Muscle layer of colon (tissue), 2 donors: ENCODE results near the gene PALLD.

Experiments
- H3K27ac ChIP-seq: one replicate; pipeline ENCODE4 v1.7.0; 2013; ENCODE audit warnings: low read depth, mild to moderate bottlenecking, low read length, moderate library complexity
- H3K27me3 ChIP-seq, 2 donors: one replicate each; pipeline ENCODE4 v1.7.0; 2013; ENCODE audit warnings: low read length in 2 of 2, mild to moderate bottlenecking in 2 of 2; ENCODE audit not compliant: insufficient read depth in 2 of 2, control insufficient read depth in 1 of 2
- H3K36me3 ChIP-seq: one replicate; pipeline ENCODE4 v1.7.0; 2013; ENCODE audit warnings: mild to moderate bottlenecking, low read length; ENCODE audit not compliant: insufficient read depth
- H3K4me1 ChIP-seq: one replicate; pipeline ENCODE4 v1.7.0; 2013; ENCODE audit warnings: mild to moderate bottlenecking, low read length; ENCODE audit not compliant: insufficient read depth
- H3K4me3 ChIP-seq, 2 donors: one replicate each; pipeline ENCODE4 v1.7.0; 2013; ENCODE audit warnings: low read length in 2 of 2, low read depth in 1 of 2, mild to moderate bottlenecking in 1 of 2, moderate library complexity in 1 of 2
- H3K9ac ChIP-seq: one replicate; pipeline ENCODE4 v1.7.0; 2013; ENCODE audit warnings: low read length
- H3K9me3 ChIP-seq: one replicate; pipeline ENCODE4 v1.7.0; 2013; ENCODE audit warnings: mild to moderate bottlenecking, low read length
- donor health status: abdominal sarcoma.
- donor health status: Adenocarcinoma of cecum.

PALLD gene

GRCh38 chr4:168955674-168956073 is 458.8 kb downstream of the PALLD start:
- Histone ChIP-seq H3K36me3 (no peaks in the 10 kb centered on the region), H3K4me1 (no peaks in the 10 kb centered on the region), H3K9me3 (no peaks in the 10 kb centered on the region), H3K4me3 (no peak overlapping the region), H3K27ac (no peak overlapping the region), H3K9ac (no peak overlapping the region), H3K27me3 (no peaks in the 10 kb centered on the region)

GRCh38 chr4:168960716-168961115 is 463.9 kb downstream of the PALLD start:
- Histone ChIP-seq H3K9me3 (no peaks in the 10 kb centered on the region), H3K4me3 (no peak overlapping the region), H3K27ac (no peak overlapping the region), H3K4me1 (no peaks in the 10 kb centered on the region), H3K36me3 (no peaks in the 10 kb centered on the region), H3K9ac (no peak overlapping the region), H3K27me3 (no peaks in the 10 kb centered on the region)

GRCh38 chr4:168972596-168972995 is 475.7 kb downstream of the PALLD start:
- Histone ChIP-seq H3K27ac (no peak overlapping the region), H3K4me1 (no peaks in the 10 kb centered on the region), H3K27me3 (no peaks in the 10 kb centered on the region), H3K4me3 (no peak overlapping the region), H3K36me3 (peaks cover 5% of the 10 kb centered on the region), H3K9ac (no peak overlapping the region), H3K9me3 (no peaks in the 10 kb centered on the region)
